DMS53 treated with DMSO at 0.1 percent for 48 hours (cell line): ENCODE results near the gene APCDD1L.
"Not testable (repeated sequence)": the region's sequence is repeated elsewhere in the genome, so short reads cannot be mapped to it uniquely, and the experiment has no call there.

Experiments
- DNase-seq: peaks from one replicate; lab custom pipeline; 2025; ENCODE audit not compliant: unreplicated experiment; lab: John Stamatoyannopoulos, UW

APCDD1L gene

GRCh38 chr20:58545565-58546415, 30.6 kb upstream of the APCDD1L start:
- DNase-seq: no peak

- no peak for DNase-seq
Measured at GRCh38 chr20:58544891-58545290, 29.7 kb upstream of the APCDD1L start.

GRCh38 chr20:58544286-58544685, 29.1 kb upstream of the APCDD1L start:
- no peak for DNase-seq

GRCh38 chr20:58543274-58543673, 28.1 kb upstream of the APCDD1L start:
- no peak for DNase-seq

- DNase-seq: no peak
Measured at GRCh38 chr20:58542411-58543095, 27.4 kb upstream of the APCDD1L start.

- DNase-seq: not testable (repeated sequence)
Measured at GRCh38 chr20:58542034-58542410, 26.8 kb upstream of the APCDD1L start.

GRCh38 chr20:58538752-58539151, 23.6 kb upstream of the APCDD1L start:
- DNase-seq: no peak

GRCh38 chr20:58537831-58538230, 22.6 kb upstream of the APCDD1L start:
- no peak for DNase-seq

GRCh38 chr20:58536289-58536688, 21.1 kb upstream of the APCDD1L start:
- DNase-seq: no peak

- no peak for DNase-seq
Measured at GRCh38 chr20:58531657-58532056, 16.5 kb upstream of the APCDD1L start.

- DNase-seq: no peak
Measured at GRCh38 chr20:58531063-58531462, 15.9 kb upstream of the APCDD1L start.

- DNase-seq: no peak
Measured at GRCh38 chr20:58528412-58528811, 13.2 kb upstream of the APCDD1L start.

- no peak for DNase-seq
Measured at GRCh38 chr20:58526411-58526810, 11.2 kb upstream of the APCDD1L start.

- DNase-seq: no peak
Measured at GRCh38 chr20:58524814-58525213, 9.6 kb upstream of the APCDD1L start.

- no peak for DNase-seq
Measured at GRCh38 chr20:58523971-58524315, 8.7 kb upstream of the APCDD1L start.

GRCh38 chr20:58523072-58523970, 8.1 kb upstream of the APCDD1L start:
- no peak for DNase-seq

- DNase-seq: no peak
Measured at GRCh38 chr20:58522666-58523065, 7.5 kb upstream of the APCDD1L start.

- no peak for DNase-seq
Measured at GRCh38 chr20:58521763-58522162, 6.6 kb upstream of the APCDD1L start.

GRCh38 chr20:58519940-58520712, 4.9 kb upstream of the APCDD1L start:
- DNase-seq: no peak

GRCh38 chr20:58518896-58519593, 3.8 kb upstream of the APCDD1L start:
- no peak for DNase-seq
